NCI-H345 treated with DMSO at 0.1 percent for 48 hours (cell line): ENCODE data around the gene DEFB108B.
"Not testable (repeated sequence)": the region's sequence is repeated elsewhere in the genome, so short reads cannot be mapped to it uniquely, and the experiment has no call there.

Experiments used
- DNase-seq: peaks from one replicate; lab custom pipeline; 2025; ENCODE audit not compliant: unreplicated experiment; lab: John Stamatoyannopoulos, UW

The DEFB108B gene

DNA sequence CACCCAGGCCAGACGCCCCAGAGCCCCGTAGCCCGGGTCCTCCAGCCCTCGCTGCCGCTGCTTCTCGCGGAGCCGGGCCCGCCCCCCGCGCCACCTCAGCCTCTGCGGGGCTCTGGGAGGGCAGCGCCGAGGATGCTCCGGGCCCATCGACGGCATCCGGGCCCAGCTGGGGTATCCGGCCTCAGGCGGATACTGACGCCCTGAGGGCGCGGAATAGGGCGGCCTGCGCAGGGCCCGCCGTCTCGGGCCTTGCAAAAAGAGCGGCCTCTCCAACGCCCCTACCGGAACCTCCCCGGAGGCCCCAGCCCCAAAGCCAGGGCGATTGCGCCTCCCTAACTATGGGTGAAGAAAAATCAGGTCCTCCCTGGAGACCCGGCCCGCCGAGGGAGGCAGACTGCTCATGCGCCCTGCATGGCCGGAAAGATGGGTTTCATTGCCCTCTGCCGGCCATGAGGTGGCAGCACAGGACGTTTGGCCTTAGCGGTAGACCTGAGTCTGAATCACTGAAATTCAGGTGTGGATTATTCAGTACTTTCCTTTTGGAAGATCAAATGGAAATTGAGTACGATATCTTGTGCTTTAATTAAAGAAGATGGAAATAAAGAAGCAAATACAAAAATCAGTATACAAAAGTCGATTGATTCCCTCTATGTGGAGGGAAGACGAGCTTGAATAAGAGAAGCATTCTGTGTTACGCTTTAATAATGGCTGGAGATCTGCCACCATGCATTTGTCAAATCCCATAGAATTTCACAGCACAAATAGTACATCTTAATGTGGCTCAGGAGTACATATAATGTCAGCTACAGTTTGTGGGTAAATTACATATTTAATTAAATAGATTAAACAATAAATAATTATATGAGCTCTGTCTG lies 19.3 kb upstream of the DEFB108B start:
- DNase-seq, result peak; percentile 70

DNA sequence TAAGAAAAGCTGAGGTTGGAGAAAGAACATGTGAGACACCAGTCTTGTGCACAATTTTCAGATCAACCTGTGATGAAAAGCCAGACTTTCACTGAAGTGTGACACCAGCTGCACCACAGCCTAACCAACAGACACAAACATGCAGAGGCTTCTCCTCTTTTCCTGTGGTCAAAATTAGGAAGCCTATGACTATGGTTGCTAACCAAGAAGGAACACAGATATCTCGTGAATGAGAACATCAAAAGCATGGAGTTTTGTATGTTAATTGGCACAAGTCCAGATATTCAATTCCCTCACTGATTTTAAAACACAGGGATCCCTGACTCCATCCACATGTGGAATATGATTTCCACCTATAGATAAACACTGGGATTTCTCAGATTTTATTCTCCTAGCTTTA lies 11.5 kb upstream of the DEFB108B start:
- DNase-seq, result not testable (repeated sequence)

DNA sequence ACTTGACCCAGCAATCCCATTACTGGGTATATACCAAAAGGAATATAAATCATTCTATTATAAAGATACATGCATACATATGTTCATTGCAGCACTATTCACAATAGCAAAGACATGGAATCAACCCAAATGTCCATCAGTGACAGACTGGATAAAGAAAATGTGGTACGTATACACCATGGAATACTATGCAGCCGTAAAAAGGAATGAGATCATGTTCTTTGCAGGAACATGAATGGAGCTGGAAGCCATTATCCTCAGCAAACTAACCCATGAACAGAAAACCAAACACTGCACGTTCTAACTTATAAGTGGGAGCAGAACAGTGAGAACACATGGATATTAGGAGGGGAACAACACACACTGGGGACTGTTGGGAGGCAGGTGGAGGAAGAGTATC lies 3.8 kb upstream of the DEFB108B start:
- not testable (repeated sequence) for DNase-seq

DNA sequence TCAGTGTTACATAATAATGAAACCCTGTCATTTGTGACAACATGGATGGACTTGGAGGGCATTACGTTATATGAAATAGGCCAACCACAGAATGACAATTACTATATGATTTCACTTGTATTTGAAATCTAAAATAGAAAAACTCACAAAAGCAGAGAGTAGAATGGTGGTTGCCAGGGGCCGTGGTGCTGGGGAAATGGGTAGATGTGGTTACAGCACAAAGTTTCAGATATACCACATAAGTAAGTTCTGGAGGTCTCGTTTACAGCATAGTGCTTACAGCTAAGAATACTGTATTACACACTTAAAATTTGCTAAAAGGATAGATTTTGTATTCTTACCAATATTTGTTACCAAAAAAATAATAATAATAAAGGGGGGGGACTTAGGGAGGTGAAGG lies 3.3 kb upstream of the DEFB108B start:
- DNase-seq, result not testable (repeated sequence)

DNA sequence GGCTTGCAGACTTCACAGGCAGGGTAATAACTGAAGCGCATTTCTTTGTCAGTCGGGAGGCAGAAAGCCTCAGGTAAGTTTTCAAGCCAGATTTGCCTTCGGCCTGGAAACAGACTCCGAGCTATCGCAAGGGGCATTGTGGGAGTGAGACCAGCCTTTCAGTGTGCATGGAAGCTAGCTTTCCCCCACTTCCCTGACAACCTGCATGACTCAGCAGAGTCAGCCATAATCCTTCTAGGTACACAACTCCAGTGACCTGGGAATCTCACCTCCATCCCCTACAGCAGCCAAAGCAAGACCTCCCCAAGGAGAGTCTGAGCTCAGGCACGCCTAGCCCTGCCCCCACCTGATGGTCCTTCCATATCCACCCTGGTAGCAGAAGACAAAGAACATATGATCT lies 9.7 kb downstream of the DEFB108B start:
- not testable (repeated sequence) for DNase-seq

DNA sequence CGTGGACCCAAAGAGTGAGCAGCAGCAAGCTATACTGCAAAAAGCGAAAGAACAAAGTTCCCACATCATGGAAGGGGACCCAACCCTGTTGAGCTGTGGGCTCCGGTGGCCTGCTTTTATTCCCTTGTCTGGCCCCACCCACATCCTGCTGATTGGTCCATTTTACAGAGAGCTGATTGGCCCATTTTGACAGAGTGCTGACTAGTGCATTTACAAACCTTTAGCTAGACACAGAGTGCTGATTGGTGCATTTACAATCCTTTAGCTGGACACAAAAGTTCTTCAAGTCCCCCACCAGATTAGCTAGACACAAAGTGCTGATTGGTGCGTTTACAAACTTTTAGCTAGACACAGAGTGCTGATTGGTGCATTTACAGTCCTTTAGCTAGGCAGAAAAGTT lies 10.4 kb downstream of the DEFB108B start:
- DNase-seq, result not testable (repeated sequence)

DNA sequence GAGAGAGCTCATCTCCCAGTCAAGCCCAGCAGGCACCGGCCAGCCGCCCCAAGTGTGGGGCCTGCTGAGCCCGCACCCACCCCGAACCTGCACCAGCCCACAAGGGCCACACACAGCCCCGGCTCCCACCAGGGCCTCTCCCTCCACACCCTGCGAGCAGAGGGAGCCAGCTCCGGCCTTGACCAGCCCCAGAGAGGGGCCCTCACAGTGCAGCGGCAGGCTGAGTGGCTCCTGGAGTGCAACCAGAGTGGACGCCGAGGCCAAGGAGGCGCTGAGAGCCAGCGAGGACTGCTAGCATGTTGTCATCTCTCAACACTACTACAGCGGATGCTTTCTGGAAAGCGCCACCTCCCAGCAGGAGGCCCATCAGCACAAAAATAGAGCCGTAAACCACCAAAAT lies 10.9 kb downstream of the DEFB108B start:
- no peak for DNase-seq

DNA sequence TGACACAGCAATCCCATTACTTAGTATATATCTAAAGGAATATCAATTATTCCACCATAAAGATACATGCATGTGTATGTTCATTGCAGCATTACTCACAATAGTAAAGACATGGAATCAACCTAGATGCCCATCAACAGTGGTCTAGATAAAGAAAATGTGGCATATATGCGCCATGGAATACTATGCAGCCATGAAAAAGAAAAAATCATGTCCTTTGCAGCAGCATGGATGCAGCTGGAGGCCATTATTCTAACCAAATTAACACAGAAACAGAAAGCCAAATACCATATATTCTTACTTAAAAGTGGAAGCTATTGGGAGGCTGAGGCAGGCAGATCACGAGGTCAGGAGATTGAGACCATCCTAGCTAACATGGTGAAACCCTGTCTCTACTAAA lies 20.9 kb downstream of the DEFB108B start:
- DNase-seq, result not testable (repeated sequence)

DNA sequence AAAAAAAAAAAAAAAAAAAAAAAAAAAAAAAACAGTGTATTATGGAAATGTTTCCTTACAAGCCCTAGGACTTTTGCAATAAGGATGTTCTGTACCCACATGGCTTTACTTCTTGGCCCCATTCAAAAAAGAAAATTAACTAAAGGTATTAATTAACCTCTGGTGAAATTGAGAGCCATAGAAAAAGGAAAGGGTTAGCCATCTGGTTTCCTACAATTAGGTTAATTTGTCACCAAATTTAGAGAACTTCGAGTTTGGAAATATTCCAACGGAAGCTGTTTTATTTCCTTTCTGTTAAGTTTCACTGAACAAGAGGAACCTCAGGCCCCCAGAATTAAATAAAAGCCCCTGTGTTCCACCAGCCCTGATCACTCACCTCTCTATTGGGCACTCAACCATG lies 22.9 kb downstream of the DEFB108B start:
- not testable (repeated sequence) for DNase-seq

DNA sequence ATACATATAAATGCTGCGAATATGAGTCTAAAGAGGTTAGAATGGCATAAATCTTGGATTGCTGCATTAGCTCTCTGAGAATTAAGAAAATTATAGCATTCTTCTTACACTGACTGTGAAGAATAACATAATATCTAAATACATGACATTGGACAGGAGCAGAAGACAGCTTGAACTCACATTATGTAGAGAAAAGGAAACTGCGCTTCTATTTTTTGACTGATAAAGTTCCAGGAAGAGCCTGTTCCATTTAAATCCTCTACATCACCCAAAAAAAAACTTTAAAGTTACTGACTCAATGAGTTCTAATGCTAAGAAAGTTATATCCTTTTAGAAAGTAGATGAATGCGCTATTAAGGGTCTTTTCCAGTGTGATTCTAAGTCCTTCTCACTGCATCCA lies 27.8 kb downstream of the DEFB108B start:
- DNase-seq, result not testable (repeated sequence)

DNA sequence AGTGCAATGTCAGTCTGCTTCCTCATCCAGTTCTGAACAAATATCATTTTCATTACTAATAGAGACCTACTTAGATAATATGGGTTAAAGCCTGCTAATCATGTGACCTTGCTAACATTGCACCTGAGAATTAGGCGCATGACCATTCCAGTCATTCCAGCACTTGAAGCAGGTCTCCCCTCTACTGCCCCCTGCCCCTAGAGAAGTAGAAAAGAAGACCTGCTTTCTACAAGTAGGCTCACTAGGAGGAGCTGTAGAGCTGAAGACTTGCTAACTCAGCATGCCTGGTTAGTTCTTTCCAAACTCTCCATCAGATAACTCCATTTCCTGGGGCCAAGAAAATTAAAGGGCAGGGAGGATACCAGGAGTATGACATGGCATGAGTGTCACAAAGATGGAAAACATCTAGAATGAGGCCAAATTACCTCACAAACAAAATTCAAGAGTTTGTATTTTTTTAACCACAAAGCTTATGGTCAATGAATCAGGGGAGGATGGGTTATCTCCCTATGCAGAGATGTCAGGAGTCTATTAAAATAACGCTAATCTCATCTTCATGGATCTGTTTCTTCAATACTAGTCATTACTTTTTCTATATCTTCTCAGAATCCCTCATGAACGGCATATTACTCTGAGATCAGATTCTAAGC lies 31.1 kb downstream of the DEFB108B start:
- not testable (repeated sequence) for DNase-seq

DNA sequence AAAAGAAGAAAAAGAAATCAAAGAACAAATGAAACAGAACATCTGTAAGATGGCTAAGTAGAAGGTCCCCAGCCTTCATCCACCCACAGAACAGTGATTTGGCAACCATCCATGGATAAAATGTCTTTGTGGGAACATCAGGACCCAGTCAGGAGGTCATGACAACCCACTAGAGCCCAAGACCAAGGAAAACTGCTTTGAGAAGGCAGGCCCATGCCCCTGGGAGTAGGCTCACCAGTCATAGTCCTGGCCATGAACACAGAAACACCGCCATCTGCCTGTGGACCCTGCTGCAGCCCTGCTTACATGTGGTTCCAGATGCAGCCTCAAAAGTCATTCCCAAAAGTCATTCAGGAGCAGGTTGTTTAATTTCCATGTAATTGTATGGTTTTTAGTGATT lies 34.2 kb downstream of the DEFB108B start:
- DNase-seq, result not testable (repeated sequence)

DNA sequence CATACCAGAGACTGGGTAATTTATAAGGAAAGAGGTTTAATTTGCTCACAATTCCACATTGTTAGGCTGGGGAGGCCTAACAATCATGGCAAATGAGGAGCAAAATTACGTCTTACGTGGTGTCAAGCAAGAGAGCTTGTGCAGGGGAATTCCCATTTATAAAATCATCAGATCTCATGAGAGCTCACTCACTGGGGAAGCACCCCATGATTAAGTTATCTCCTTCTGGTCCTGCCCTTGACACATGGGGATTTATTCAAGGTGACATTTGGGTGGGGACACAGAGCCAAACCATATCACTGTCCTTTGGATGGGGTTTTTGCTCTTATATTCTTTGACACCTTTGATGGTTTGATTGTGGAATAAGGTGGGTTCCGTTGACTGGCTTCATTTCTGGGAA lies 36.9 kb downstream of the DEFB108B start:
- not testable (repeated sequence) for DNase-seq

DNA sequence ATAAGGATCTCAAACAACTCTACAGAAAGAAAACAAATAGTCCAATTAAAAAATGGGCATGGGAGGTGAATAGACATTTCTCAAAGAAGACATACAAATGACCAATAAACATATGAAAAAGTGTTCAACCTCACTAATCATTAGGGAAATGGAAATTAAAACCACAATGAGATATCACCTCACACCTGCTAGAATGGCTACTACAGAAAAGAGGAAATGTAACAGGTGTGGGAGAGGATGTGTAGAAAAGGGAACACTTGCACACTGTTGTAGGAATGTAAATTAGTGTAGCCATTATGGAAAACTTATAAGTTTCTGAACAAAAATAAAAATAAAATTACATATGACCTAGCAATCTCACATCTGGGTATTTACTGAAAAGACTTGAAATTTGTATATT lies 37.7 kb downstream of the DEFB108B start:
- DNase-seq, result not testable (repeated sequence)

DNA sequence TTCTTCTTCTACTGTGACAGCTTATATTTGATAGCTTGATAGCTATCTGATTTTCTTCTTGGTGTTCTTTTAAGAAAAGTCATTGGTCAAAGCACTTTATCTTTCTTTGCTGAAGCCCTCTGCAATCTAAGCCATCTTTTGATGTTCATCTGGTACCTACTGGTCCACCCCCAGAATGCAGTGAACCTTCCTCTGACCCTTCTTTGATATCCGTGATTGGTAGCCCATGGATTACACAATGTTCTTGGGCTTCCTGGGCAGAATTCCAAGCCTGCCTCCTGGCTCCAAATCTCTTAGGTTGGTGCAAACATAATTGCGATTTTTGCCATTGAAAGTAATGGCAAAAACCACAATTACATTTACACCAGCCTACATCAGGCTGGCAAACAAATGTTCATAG lies 43.3 kb downstream of the DEFB108B start:
- DNase-seq, result not testable (repeated sequence)

DNA sequence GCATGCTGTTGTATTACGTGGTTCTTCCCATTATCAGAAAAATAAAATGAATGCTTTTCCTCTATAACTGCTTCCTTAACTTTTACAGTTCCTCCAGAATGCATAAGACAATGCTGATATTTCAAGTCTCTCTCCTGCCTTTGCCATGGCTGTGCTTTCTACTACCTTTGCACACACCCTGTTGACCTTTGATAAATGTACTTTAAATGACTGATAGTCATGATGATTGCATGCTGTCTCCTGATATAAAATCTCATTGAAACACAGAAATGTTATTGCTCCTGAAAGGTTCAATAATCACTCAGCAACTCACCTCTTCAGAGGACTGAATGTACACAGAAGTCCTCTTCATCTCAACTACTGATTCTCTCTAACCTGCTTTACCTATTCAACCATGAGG lies 45.1 kb downstream of the DEFB108B start, which contains the start of gene DEFB131B:
DEFB131B (plus strand) TSS at position 395 of the 400 bp plus-strand sequence; CDS start at position 395, 0 bp downstream.
- DNase-seq, result not testable (repeated sequence)

DNA sequence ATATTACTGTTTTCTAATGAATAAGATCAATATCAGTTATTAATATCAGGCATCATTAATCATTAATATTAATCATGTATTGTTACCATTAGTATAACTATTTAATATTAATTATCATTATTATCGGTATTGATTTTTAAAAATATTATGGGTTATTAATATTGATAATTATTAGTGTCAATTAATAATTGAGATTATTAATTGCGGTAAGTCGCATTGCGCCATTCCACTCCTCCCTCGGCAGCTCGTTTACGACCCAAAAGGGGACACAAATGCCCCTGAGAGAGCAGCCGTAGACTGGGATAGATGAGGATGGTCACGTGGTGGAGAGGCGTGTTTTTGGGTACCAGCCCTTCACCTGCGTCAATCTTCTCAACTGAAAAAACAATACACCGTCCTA lies 52.8 kb downstream of the DEFB108B start:
- DNase-seq, result not testable (repeated sequence)
